SU-DHL-6 (cell line): ENCODE data around the gene PRKAR1B.

ENCODE experiments used
- H2AFZ ChIP-seq: fragments of 200-600 bp; sonication (generic); 2 replicates; pipeline ENCODE4 v1.6.1; 2014; ENCODE audit warnings: low read depth, mild to moderate bottlenecking, moderate library complexity, mixed read lengths, antibody characterized with exemption, low read length; ENCODE audit not compliant: severe bottlenecking
- H3F3A ChIP-seq: fragments of 200-600 bp; shearing (Covaris generic); 2 replicates; pipeline ENCODE4 v1.6.0; 2016; ENCODE audit warnings: antibody characterized with exemption, mild to moderate bottlenecking; ENCODE audit not compliant: insufficient read depth
- H3K27ac ChIP-seq: fragments of 200-600 bp; sonication (generic); 2 replicates; pipeline ENCODE4 v1.5.1; 2016; ENCODE audit warnings: low read depth, mild to moderate bottlenecking, low read length, moderate library complexity, mixed read lengths
- H3K27me3 ChIP-seq: fragments of 200-600 bp; sonication (generic), shearing (Covaris generic); 2 replicates; pipeline ENCODE4 v1.6.0; 2014; ENCODE audit warnings: mild to moderate bottlenecking, low read length
- H3K36me3 ChIP-seq: fragments of 200-600 bp; sonication (generic); 2 replicates; pipeline ENCODE4 v1.6.1; 2014; ENCODE audit warnings: mild to moderate bottlenecking, low read length, mixed read lengths
- H3K4me2 ChIP-seq: fragments of 300-600, 200-600 bp; shearing (Covaris generic), sonication (generic); 2 replicates; pipeline ENCODE4 v1.6.0; 2014; ENCODE audit warnings: low read length, low read depth, mild to moderate bottlenecking; ENCODE audit not compliant: poor library complexity, severe bottlenecking
- H3K4me3 ChIP-seq: fragments of 200-600 bp; sonication (generic); 2 replicates; pipeline ENCODE4 v1.5.1; 2014; ENCODE audit warnings: antibody characterized with exemption, low read length, mild to moderate bottlenecking, mixed read lengths; ENCODE audit not compliant: insufficient read depth, poor library complexity, severe bottlenecking
- H3K79me2 ChIP-seq: fragments of 200-600 bp; sonication (generic); 2 replicates; pipeline ENCODE4 v1.6.1; 2014; ENCODE audit warnings: mild to moderate bottlenecking, low read length, moderate library complexity; ENCODE audit not compliant: insufficient read depth
- H3K9ac ChIP-seq: fragments of 200-600 bp; sonication (generic); 2 replicates; pipeline ENCODE4 v1.7.0; 2014; ENCODE audit warnings: mild to moderate bottlenecking, low read length
- H3K9me2 ChIP-seq: fragments of 200-600 bp; sonication (generic); replicated peaks from 2 replicates; pipeline ENCODE4 v1.6.1; 2014; ENCODE audit warnings: low read length; ENCODE audit not compliant: insufficient read depth
- H3K9me3 ChIP-seq: fragments of 200-600 bp; sonication (generic); 2 replicates; pipeline ENCODE4 v1.6.1; 2014; ENCODE audit warnings: low read length, mixed read lengths; ENCODE audit not compliant: insufficient read depth
- H4K20me1 ChIP-seq: fragments of 200-600 bp; sonication (generic); 2 replicates; pipeline ENCODE4 v1.6.1; 2014; ENCODE audit warnings: low read depth, mild to moderate bottlenecking, antibody characterized with exemption, low read length, moderate library complexity, mixed read lengths
- CTCF ChIP-seq: fragments of 200-600 bp; sonication (generic); IDR thresholded peaks from one replicate; pipeline ENCODE4 v1.5.1; 2017; ENCODE audit warnings: antibody characterized with exemption, mild to moderate bottlenecking, low read length, moderate library complexity; ENCODE audit not compliant: insufficient read depth, poor library complexity, severe bottlenecking
- EZH2phosphoT487 ChIP-seq: fragments of 200-600 bp; sonication (generic), shearing (Covaris generic); conservative IDR thresholded peaks from 2 replicates; pipeline ENCODE4 v1.6.1; 2018; ENCODE audit warnings: mild to moderate bottlenecking, antibody characterized with exemption, low read length, moderate library complexity, mixed read lengths

Gene PRKAR1B

GRCh38 chr7:665736-666453, 61.2 kb downstream of the PRKAR1B start:
- TF ChIP-seq EZH2phosphoT487 (no peak), CTCF (no peak)
- Histone ChIP-seq H3K4me2 (no peak overlapping the region), H3K9me3 (no peaks in the 10 kb centered on the region), H3K36me3 (no peaks in the 10 kb centered on the region), H3K9ac (no peak overlapping the region), H3K4me3 (no peak overlapping the region), H3K79me2 (no peaks in the 10 kb centered on the region), H3K27ac (no peak overlapping the region), H3F3A (no peaks in the 10 kb centered on the region), H4K20me1 (no peaks in the 10 kb centered on the region), H3K9me2 (no peaks in the 10 kb centered on the region), H2AFZ (no peak overlapping the region), H3K27me3 (no peaks in the 10 kb centered on the region)

- Histone ChIP-seq H3K79me2 (no peaks in the 10 kb centered on the region), H3K36me3 (no peaks in the 10 kb centered on the region), H4K20me1 (no peaks in the 10 kb centered on the region), H3K4me2 (no peak overlapping the region), H3K27me3 (no peaks in the 10 kb centered on the region), H3F3A (no peaks in the 10 kb centered on the region), H3K4me3 (no peak overlapping the region), H3K9me2 (no peaks in the 10 kb centered on the region), H3K9me3 (no peaks in the 10 kb centered on the region), H2AFZ (no peak overlapping the region), H3K9ac (no peak overlapping the region), H3K27ac (no peak overlapping the region)
- TF ChIP-seq EZH2phosphoT487, result no peak
- no peak for TF ChIP-seq CTCF
These were observed 61.9 kb downstream of the PRKAR1B start for GRCh38 chr7:664997-665735.

- Histone ChIP-seq H3K79me2 (no peaks in the 10 kb centered on the region), H3K4me2 (no peak overlapping the region), H3K36me3 (no peaks in the 10 kb centered on the region), H4K20me1 (no peaks in the 10 kb centered on the region), H3F3A (no peaks in the 10 kb centered on the region), H3K9me2 (no peaks in the 10 kb centered on the region), H3K27ac (no peak overlapping the region), H3K27me3 (no peaks in the 10 kb centered on the region), H3K9me3 (no peaks in the 10 kb centered on the region), H2AFZ (no peak overlapping the region), H3K4me3 (no peak overlapping the region), H3K9ac (no peak overlapping the region)
- no peak for TF ChIP-seq EZH2phosphoT487
- no peak for TF ChIP-seq CTCF
These were observed 62.7 kb downstream of the PRKAR1B start for GRCh38 chr7:664402-664775.
